Measurements from ENCODE around the gene CDC40.

CDC40 gene

DNA sequence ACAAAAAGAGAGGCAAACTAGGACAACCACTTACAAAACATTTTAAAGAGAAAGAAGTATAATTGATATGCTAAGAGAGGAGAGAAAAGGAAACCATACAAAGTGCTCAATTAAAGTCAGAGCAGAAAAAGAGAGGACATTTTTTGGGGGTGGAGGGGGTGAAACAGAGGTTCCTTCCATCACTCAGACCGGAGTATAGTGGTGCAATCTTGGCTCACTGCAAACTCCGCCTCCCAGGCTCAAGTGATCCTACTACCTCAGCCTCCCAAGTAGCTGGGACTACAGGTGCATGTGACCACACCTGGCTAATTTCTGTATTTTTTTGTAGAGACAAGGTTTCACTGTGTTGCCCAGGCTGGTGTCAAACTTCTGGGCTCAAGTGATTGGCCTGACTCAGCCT is 10.1 kb upstream of the CDC40 start:
- Histone ChIP-seq H3K79me2 (ENCODE audit: insufficient read depth, low read length) (peaks cover 49% of the 10 kb centered on the region), H3K9ac (ENCODE audit: low read depth, low read length) (no peak overlapping the region), H3K9me3 (ENCODE audit: insufficient read depth, low read length, severe bottlenecking) (no peaks in the 10 kb centered on the region), H3K36me3 (ENCODE audit: insufficient read depth, low read length) (no peaks in the 10 kb centered on the region), H2AFZ (ENCODE audit: low read depth, low read length) (no peak overlapping the region), H3K4me3 (ENCODE audit: low read depth in 1 of 2, low read length in 2 of 2) (no peak overlapping the region), H3K27ac (ENCODE audit: low read length) (no peak overlapping the region), H3K4me1 (ENCODE audit: insufficient read depth, low read length) (no peaks in the 10 kb centered on the region), H4K20me1 (ENCODE audit: insufficient read depth, low read length) (peaks cover 30% of the 10 kb centered on the region; the same call in 1 of the 2 replicates), H3K4me2 (ENCODE audit: insufficient read depth, low read length) (no peak overlapping the region), H3K27me3 (ENCODE audit: insufficient read depth, low read length, poor library complexity) (no peaks in the 10 kb centered on the region)
- DNase-seq (no peak), ATAC-seq (ENCODE audit: insufficient read depth, low read depth) (no peak)
- TF ChIP-seq, protein P1, sequence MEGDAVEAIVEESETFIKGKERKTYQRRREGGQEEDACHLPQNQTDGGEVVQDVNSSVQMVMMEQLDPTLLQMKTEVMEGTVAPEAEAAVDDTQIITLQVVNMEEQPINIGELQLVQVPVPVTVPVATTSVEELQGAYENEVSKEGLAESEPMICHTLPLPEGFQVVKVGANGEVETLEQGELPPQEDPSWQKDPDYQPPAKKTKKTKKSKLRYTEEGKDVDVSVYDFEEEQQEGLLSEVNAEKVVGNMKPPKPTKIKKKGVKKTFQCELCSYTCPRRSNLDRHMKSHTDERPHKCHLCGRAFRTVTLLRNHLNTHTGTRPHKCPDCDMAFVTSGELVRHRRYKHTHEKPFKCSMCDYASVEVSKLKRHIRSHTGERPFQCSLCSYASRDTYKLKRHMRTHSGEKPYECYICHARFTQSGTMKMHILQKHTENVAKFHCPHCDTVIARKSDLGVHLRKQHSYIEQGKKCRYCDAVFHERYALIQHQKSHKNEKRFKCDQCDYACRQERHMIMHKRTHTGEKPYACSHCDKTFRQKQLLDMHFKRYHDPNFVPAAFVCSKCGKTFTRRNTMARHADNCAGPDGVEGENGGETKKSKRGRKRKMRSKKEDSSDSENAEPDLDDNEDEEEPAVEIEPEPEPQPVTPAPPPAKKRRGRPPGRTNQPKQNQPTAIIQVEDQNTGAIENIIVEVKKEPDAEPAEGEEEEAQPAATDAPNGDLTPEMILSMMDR (IDR thresholded peaks at IDR 0.05; ENCODE audit: borderline replicate concordance, extremely low read depth, low read length, poor library complexity, severe bottlenecking) = no peak
- TF ChIP-seq EZH2 (IDR thresholded peaks at IDR 0.05; ENCODE audit: borderline replicate concordance, low read depth, low read length, severe bottlenecking) = no peak

DNA sequence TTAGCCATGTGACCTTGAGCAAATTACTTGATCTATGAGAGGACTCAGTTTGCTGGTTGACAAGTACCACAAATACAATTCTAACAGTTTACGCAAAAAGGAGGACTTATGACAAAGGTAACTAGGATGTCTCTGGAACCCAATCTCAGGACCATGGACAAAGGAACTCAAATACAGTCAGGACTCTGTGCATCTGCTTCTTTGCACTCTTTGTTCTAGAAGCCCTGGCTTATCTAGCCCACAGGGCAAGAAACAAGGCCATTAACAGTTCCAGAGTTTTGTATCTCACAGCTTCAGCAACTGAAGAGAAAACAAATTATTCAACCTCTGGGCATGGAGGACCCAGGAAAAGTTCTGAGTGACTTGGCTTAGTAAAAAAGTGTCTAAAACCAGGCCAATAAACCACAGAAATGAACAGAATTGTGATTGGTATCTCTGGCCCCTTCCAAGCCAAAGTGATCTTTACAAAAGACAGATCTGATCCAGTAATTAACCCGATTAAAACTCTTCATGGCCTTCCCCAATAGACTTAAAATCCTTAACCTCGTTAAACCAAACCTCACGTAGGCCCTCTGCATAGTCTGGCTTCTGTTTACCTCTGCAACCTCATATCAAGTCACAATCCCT is 6.6 kb upstream of the CDC40 start:
- no peak overlapping the region for H3K9ac ChIP-seq (ENCODE audit: low read depth, low read length)
- TF ChIP-seq, protein P1 (IDR thresholded peaks at IDR 0.05; ENCODE audit: borderline replicate concordance, extremely low read depth, low read length, poor library complexity, severe bottlenecking) = no peak
- no peak for TF ChIP-seq EZH2 (IDR thresholded peaks at IDR 0.05; ENCODE audit: borderline replicate concordance, low read depth, low read length, severe bottlenecking)
- no peak overlapping the region for H3K27ac ChIP-seq (ENCODE audit: low read length)
- H2AFZ ChIP-seq (ENCODE audit: low read depth, low read length) = no peak overlapping the region
- H3K27me3 ChIP-seq (ENCODE audit: insufficient read depth, low read length, poor library complexity) = no peaks in the 10 kb centered on the region
- no peak overlapping the region for H3K4me3 ChIP-seq (ENCODE audit: low read depth in 1 of 2, low read length in 2 of 2)
- H3K79me2 ChIP-seq (ENCODE audit: insufficient read depth, low read length) = peaks cover 60% of the 10 kb centered on the region
- no peaks in the 10 kb centered on the region for H3K9me3 ChIP-seq (ENCODE audit: insufficient read depth, low read length, severe bottlenecking)
- ATAC-seq (ENCODE audit: insufficient read depth, low read depth) (peak; percentile 53; the same call in 1 of the 3 replicates), DNase-seq (no peak)
- no peak overlapping the region for H3K4me2 ChIP-seq (ENCODE audit: insufficient read depth, low read length)
- H3K4me1 ChIP-seq (ENCODE audit: insufficient read depth, low read length) = peaks cover 14% of the 10 kb centered on the region; the same call in 1 of the 2 replicates
- peaks cover 28% of the 10 kb centered on the region; the same call in 1 of the 2 replicates for H4K20me1 ChIP-seq (ENCODE audit: insufficient read depth, low read length)
- no peaks in the 10 kb centered on the region for H3K36me3 ChIP-seq (ENCODE audit: insufficient read depth, low read length)

DNA sequence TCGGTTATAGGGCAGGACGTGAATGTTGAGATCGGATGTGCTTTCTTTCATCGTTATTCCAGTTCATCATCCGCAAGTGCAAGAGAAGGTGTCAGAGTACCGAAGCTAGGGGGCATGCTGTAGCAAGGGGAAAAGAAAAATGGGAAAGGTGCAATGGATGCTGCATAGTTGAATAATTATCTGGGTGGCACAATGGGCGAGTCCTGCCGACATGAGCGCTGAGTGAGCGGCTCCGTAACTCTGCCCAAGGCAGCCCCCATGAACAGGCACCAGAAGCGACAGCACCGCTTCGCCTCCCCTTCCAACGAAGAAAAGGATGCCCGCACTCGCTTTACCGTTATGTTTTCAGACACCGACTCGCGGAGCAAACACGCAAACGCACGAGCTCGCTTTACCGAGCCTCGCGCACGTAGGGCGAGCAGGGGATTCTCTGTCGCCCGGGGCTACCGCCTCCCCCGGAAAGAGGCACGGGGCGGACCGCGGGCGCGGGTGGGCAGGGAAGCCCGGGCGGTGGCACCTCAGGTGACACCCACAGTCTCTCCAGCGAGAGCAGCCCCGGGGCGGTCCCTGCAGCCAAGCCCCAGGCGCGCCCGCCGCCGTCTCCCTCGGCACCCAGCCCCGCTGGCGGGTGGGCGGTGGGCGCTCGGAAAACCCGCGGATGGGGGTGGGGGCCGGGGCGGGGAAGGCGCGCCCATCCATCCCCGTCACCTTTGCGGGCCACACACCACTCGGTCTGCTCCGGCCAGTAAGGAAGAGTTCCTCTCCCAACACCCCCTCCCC is 1.4 kb upstream of the CDC40 start:
- Histone ChIP-seq H3K4me3 (ENCODE audit: low read depth in 1 of 2, low read length in 2 of 2) (peak overlapping the region; percentile 34 to 74), H3K4me1 (ENCODE audit: insufficient read depth, low read length) (peaks cover 44% of the 10 kb centered on the region), H3K4me2 (ENCODE audit: insufficient read depth, low read length) (peak overlapping the region; percentile 98), H3K9ac (ENCODE audit: low read depth, low read length) (peak overlapping the region; percentile 64), H3K9me3 (ENCODE audit: insufficient read depth, low read length, severe bottlenecking) (no peaks in the 10 kb centered on the region), H4K20me1 (ENCODE audit: insufficient read depth, low read length) (peaks cover 23% of the 10 kb centered on the region; the same call in 1 of the 2 replicates), H3K79me2 (ENCODE audit: insufficient read depth, low read length) (peaks cover 71% of the 10 kb centered on the region), H3K27ac (ENCODE audit: low read length) (peak overlapping the region; percentile 89), H2AFZ (ENCODE audit: low read depth, low read length) (peak overlapping the region; percentile 75), H3K27me3 (ENCODE audit: insufficient read depth, low read length, poor library complexity) (no peaks in the 10 kb centered on the region), H3K36me3 (ENCODE audit: insufficient read depth, low read length) (peaks cover 7% of the 10 kb centered on the region; the same call in 1 of the 2 replicates)
- ATAC-seq (ENCODE audit: insufficient read depth, low read depth) (peak; percentile 41), DNase-seq (peak; percentile 51)
- TF ChIP-seq, protein P1 (IDR thresholded peaks at IDR 0.05; ENCODE audit: borderline replicate concordance, extremely low read depth, low read length, poor library complexity, severe bottlenecking) = peak; percentile 83
- TF ChIP-seq EZH2 (IDR thresholded peaks at IDR 0.05; ENCODE audit: borderline replicate concordance, low read depth, low read length, severe bottlenecking) = no peak

All from DND-41 (cell line).